GM18517 (cell line): ENCODE results near the gene CROCC.

Experiments used
- ATAC-seq: cut with Tn5 transposase; IDR thresholded peaks from one replicate; pipeline ENCODE4 v1.9.1; 2021; ENCODE audit warnings: mild to moderate bottlenecking, moderate library complexity; ENCODE audit not compliant: unreplicated experiment

CROCC gene

GRCh38 chr1:17005365-17005740, 83.6 kb downstream of the CROCC start:
- ATAC-seq = no peak

DNA sequence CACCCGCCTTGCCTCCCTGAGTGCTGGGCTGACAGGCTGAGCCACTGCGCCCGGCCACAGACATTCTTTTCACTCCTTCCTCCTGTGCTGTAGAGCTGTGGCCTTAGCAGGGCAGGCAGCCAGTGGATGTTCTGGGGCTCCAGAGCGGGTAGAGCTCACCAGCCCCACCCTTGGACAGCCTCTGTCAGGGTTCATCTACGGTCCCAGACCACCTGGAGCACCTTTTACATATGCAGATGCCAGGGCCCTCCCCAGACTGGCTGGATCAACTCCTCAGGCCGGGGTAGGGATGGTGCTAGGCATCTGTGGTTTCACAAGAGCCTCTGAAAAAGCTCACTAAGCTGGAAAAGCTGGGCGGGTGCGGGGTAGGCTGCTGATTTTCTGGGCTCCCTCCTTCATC, 85.4 kb downstream of the CROCC start:
- ATAC-seq = no peak

GRCh38 chr1:17008208-17008855, 86.6 kb downstream of the CROCC start:
- ATAC-seq = no peak

DNA sequence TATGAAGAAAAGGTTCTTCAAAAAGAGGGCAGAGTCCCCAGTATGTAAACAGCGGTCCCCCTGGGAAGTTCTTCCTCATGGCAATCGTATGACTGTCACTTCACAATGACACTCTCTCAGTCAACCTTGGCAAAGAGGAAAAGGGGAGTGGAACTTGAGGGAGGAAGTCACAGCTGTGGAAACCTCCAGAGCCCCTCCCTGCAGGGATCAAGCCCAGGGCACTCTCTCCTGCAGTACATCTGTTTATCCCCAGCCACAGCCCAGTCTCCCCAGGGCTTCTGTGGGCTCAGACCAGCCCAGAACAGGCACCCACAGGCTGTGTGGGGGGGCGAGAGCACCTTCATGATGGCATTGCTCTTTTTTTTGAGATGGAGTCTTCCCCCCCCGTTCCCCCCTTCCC, 88.0 kb downstream of the CROCC start:
- no peak for ATAC-seq

GRCh38 chr1:17011092-17011438, 89.3 kb downstream of the CROCC start:
- no peak for ATAC-seq

GRCh38 chr1:17011439-17012307, 89.9 kb downstream of the CROCC start, which contains the start of gene ATP13A2:
Gene ATP13A2 (minus strand): TSS chr1:17011928. CDS start chr1:17011738, 190 bp downstream.
- ATAC-seq = peak; percentile 83

- no peak for ATAC-seq
Measured at GRCh38 chr1:17012775-17013490, 91.2 kb downstream of the CROCC start.

DNA sequence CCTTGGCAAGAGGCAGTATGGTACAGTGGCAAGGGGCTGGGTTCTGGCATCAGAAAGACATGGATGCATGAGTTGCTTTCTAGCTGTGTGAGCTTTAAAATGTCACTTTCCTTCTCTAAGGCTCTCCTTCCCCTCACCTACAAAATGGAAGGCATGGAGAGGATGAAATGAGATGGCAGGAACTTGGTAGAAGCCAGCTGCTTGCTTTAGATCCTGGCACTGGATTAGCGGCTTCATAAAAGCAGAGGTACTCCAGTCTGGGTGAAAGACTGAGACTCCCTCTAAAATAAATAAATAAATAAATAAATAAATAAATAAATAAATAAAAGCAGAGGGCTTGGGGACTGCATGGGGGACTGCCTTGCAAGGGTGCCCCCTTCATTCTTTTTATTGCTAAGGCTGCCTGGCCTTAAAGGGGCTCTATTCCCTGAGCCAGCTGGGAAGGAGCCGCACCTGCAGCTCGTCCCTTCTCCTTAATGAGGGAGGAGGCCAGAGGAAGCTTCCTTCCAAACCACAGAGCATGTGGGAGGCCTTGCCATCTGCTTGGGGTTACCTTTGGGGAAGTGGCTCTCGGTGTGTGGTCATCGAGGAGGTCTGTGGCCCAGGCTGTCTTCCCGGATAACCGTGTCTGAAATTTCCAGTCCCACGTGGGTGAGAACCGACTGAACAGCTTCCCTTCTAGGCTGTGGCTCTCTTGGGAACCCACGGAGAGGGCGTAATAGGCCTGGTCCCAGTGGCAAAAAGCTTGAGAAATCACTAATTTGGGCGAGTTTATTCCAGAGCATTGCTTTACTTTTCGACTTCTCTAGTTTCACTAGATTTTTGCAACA, 92.0 kb downstream of the CROCC start:
- ATAC-seq = no peak

DNA sequence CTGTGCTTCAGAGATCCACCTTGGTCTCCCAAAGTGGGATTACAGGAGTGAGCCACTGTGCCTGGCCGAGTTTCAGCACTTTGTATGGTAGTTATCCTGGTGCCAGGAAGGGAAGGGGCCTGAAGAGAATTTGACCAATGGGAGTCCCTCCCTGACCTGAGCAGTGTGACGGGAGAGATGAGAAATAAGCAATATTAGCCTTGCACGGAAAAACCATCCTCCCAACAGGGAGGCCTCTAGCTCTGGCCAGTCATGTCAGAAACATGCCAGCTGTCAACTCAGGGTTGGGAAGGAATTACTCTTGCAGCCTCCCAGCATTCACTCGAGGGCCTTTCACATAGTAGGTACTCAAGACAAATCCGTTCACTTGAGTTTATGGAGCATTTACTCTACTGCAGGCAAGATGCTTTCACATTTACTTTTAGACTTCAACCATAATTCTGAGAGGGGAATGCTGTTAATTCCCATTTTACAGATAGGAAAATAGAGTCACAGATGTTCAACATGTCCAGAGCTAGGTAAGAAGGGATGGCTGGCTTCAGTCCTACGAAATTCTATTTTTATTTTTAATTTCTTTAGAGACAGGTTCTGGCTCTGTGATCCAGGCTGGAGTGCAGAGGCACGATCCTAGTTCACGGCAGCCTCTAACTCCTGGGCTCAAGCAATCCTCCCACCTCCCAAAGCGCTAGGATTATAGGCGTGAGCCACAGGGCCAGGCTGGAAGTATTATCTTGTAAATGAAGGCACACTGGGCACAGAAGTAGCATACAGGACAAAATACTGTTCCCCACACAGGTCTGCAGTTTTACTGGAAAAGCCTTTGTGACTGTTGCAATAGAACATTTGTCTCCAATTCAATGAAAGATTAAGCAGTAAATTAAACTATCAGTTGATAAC, 93.2 kb downstream of the CROCC start:
- ATAC-seq = no peak

DNA sequence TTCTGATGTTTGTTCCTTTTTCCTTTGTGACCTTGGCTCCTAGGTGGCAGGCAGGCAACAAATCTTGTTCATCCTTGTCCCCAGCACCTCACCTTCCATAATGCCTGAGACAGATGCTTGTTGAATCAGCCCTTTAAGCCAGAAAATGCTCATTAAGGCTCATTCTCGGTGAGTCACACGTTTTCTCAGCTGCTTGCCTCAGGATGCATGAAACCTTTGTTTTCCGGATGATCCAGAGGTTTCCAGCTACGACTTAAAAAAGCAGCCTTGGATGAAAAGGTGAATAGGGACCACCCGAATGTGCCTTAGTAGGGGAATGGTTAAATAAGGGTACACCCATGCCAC, 94.6 kb downstream of the CROCC start:
- ATAC-seq = no peak

GRCh38 chr1:17017435-17017834, 95.7 kb downstream of the CROCC start:
- ATAC-seq = no peak

DNA sequence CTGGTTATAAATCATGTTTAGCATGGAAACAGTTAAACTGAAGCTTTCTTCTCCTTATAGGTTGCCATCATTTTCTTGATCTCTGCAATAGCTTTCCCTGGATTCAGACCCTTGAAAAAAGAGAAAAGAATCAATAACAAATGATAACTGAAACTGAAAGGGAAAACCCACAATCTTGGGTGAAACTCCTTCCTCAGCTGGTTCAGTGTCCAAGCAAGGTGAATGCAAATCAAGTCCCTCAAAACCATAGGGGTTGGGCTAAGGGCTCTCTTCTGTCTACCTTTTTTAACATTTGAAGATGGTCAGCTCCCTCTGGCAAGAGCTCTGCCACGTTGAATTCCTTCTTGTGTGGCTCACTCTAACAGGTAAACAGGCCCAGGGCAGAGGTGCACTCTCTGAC, 97.1 kb downstream of the CROCC start:
- no peak for ATAC-seq

DNA sequence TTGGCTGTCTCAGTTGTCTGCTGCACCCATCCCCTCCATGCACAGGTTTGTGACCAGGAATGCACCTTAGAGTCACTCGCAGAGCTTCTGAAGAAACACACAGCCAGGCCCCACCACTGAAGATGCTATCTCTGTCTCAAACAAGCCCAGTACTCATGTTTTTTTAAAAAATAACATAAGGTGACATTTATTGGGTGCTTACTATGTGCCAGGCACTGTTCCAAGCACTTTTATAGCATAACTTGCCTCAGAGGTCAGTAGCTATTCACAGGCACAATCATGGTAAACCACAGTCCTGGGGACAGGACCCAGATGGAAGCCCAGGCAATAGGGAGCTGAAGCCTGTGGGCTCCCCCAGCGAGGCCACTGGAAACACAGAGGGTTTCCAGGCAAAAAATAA, 98.8 kb downstream of the CROCC start:
- ATAC-seq = no peak

DNA sequence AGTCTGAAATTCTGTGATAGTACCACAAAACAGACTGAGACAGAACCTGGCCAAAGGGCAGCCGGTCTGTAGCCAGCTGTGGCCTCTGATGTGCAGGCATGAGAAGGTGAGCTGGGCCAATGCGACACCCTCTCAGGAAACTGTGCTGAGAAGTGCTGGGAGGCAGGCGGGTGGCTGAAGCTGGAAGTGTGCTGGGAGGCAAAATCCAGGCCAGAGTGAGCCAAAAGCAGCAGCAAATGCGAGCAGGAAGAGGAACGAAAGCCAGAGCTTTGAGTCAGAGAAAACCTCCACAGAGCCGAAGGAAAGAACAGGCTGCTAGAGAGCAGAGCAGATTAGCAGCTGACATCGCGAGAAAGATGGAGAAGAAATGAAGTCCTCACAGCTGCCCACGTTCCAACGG, 100.2 kb downstream of the CROCC start:
- ATAC-seq = no peak
